ENCODE results near the gene ZNF474. TPM values are rescaled to one million over a fixed set of nuclear protein-coding genes. Genes with fewer than 3 reads are reported as not detected.

Gene ZNF474
- 1 to 10 TPM; 3.7 to 7.1 TPM for total RNA-seq
- 16.4 TPM for polyA plus RNA-seq (ENCODE audit: insufficient read depth, low read depth, low replicate concordance)
- long read RNA-seq, donor 1, result 0 reads
- long read RNA-seq, donor 2, result 0 reads

GRCh38 chr5:122129306-122129705 lies at the start of gene ZNF474:
Gene ZNF474 (plus strand): TSS chr5:122129546. CDS start chr5:122151991, 22,445 bp downstream.
- WGBS, 2 donors, result 44% methylated on average over 4 of the region's 4 CpGs
- H3K4me1 ChIP-seq, result no peaks in the 10 kb centered on the region
- DNase-seq, result peak; percentile 15
- H3K9me3 ChIP-seq, result no peaks in the 10 kb centered on the region
- H3K4me3 ChIP-seq, result no peak within 1 kb of the TSS
- H3K36me3 ChIP-seq (ENCODE audit: low read depth, missing control alignments), result no peaks in the 10 kb centered on the region
- H3K27me3 ChIP-seq, result no peaks in the 10 kb centered on the region
- intact Hi-C loops (cut with DNase I; ENCODE audit: low total_unique reads), result no loop called here
- no peak for TF ChIP-seq POLR2A (IDR thresholded peaks at IDR 0.05)
- no peak for TF ChIP-seq CTCF (IDR thresholded peaks at IDR 0.05)
- H3K27ac ChIP-seq, result no peak within 1 kb of the TSS

- Histone ChIP-seq H3K4me3 (no peak overlapping the region), H3K36me3 (ENCODE audit: low read depth, missing control alignments) (no peaks in the 10 kb centered on the region), H3K4me1 (no peaks in the 10 kb centered on the region), H3K9me3 (no peaks in the 10 kb centered on the region), H3K27ac (no peak overlapping the region), H3K27me3 (no peaks in the 10 kb centered on the region)
- WGBS, 2 donors, result 87 to 91% methylated on average over 2 of the region's 2 CpGs
- TF ChIP-seq POLR2A (IDR thresholded peaks at IDR 0.05), result no peak
- TF ChIP-seq CTCF (IDR thresholded peaks at IDR 0.05), result no peak
- DNase-seq, result no peak
- intact Hi-C loops (cut with DNase I; ENCODE audit: low total_unique reads), result no loop called here
Observed at GRCh38 chr5:122081541-122081940, 47.8 kb upstream of the ZNF474 start.

- H3K27ac ChIP-seq, result no peak overlapping the region
- WGBS, 2 donors, result 82 to 96% methylated on average over 1 of the region's 1 CpG
- TF ChIP-seq CTCF (IDR thresholded peaks at IDR 0.05), result no peak
- TF ChIP-seq POLR2A (IDR thresholded peaks at IDR 0.05), result no peak
- no peaks in the 10 kb centered on the region for H3K27me3 ChIP-seq
- H3K4me1 ChIP-seq, result no peaks in the 10 kb centered on the region
- intact Hi-C loops (cut with DNase I; ENCODE audit: low total_unique reads), result no loop called here
- H3K36me3 ChIP-seq (ENCODE audit: low read depth, missing control alignments), result no peaks in the 10 kb centered on the region
- H3K4me3 ChIP-seq, result no peak overlapping the region
- H3K9me3 ChIP-seq, result no peaks in the 10 kb centered on the region
- DNase-seq, result no peak
Observed at GRCh38 chr5:122083535-122083934, 45.8 kb upstream of the ZNF474 start.

GRCh38 chr5:122085041-122085440 lies 44.3 kb upstream of the ZNF474 start:
- WGBS, 2 donors, result 79 to 88% methylated on average over 3 of the region's 3 CpGs
- no peak overlapping the region for H3K4me3 ChIP-seq
- H3K27me3 ChIP-seq, result no peaks in the 10 kb centered on the region
- H3K9me3 ChIP-seq, result no peaks in the 10 kb centered on the region
- no peaks in the 10 kb centered on the region for H3K36me3 ChIP-seq (ENCODE audit: low read depth, missing control alignments)
- intact Hi-C loops (cut with DNase I; ENCODE audit: low total_unique reads), result no loop called here
- H3K4me1 ChIP-seq, result no peaks in the 10 kb centered on the region
- no peak for DNase-seq
- no peak overlapping the region for H3K27ac ChIP-seq
- TF ChIP-seq CTCF (IDR thresholded peaks at IDR 0.05), result no peak
- no peak for TF ChIP-seq POLR2A (IDR thresholded peaks at IDR 0.05)
